ENCODE measurements around the gene NFIB.

DNA sequence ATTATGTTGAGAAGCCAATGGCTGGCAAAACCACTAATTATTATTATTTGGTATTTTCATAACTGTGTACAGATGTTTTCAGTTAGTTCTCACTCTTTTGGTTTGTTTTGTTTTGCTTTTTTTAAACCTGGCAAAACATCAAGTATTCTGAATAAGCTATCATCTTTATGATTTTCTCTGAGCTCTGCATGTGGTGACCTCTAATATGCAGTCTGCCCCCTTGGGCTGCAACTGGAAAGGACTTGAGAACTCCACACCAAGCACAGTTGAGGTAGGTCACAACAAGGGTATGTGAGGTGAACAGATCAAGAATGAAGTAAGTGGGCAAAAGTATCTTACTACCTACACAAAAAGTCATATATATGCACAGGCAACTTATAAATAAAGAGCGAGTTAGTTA lies 202.2 kb downstream of the NFIB start:
- no peak for TF ChIP-seq GABPA (IDR thresholded peaks at IDR 0.05; ENCODE audit: low read depth)
- TF ChIP-seq, protein P1, sequence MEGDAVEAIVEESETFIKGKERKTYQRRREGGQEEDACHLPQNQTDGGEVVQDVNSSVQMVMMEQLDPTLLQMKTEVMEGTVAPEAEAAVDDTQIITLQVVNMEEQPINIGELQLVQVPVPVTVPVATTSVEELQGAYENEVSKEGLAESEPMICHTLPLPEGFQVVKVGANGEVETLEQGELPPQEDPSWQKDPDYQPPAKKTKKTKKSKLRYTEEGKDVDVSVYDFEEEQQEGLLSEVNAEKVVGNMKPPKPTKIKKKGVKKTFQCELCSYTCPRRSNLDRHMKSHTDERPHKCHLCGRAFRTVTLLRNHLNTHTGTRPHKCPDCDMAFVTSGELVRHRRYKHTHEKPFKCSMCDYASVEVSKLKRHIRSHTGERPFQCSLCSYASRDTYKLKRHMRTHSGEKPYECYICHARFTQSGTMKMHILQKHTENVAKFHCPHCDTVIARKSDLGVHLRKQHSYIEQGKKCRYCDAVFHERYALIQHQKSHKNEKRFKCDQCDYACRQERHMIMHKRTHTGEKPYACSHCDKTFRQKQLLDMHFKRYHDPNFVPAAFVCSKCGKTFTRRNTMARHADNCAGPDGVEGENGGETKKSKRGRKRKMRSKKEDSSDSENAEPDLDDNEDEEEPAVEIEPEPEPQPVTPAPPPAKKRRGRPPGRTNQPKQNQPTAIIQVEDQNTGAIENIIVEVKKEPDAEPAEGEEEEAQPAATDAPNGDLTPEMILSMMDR (IDR thresholded peaks at IDR 0.05), result peak; percentile 25; the same call in 1 of the 2 replicates
- no peak for TF ChIP-seq YY1 (IDR thresholded peaks at IDR 0.05; ENCODE audit: low read depth)
- TF ChIP-seq, protein P2, sequence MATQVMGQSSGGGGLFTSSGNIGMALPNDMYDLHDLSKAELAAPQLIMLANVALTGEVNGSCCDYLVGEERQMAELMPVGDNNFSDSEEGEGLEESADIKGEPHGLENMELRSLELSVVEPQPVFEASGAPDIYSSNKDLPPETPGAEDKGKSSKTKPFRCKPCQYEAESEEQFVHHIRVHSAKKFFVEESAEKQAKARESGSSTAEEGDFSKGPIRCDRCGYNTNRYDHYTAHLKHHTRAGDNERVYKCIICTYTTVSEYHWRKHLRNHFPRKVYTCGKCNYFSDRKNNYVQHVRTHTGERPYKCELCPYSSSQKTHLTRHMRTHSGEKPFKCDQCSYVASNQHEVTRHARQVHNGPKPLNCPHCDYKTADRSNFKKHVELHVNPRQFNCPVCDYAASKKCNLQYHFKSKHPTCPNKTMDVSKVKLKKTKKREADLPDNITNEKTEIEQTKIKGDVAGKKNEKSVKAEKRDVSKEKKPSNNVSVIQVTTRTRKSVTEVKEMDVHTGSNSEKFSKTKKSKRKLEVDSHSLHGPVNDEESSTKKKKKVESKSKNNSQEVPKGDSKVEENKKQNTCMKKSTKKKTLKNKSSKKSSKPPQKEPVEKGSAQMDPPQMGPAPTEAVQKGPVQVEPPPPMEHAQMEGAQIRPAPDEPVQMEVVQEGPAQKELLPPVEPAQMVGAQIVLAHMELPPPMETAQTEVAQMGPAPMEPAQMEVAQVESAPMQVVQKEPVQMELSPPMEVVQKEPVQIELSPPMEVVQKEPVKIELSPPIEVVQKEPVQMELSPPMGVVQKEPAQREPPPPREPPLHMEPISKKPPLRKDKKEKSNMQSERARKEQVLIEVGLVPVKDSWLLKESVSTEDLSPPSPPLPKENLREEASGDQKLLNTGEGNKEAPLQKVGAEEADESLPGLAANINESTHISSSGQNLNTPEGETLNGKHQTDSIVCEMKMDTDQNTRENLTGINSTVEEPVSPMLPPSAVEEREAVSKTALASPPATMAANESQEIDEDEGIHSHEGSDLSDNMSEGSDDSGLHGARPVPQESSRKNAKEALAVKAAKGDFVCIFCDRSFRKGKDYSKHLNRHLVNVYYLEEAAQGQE (IDR thresholded peaks at IDR 0.05; ENCODE audit: low read depth, low read length), result no peak
- TF ChIP-seq RAD21 (IDR thresholded peaks at IDR 0.05; ENCODE audit: low read length), result no peak
- TF ChIP-seq CHD2 (IDR thresholded peaks at IDR 0.05; ENCODE audit: low read length, partially characterized antibody), result no peak
- no peak for TF ChIP-seq SIN3A (IDR thresholded peaks at IDR 0.05; ENCODE audit: borderline replicate concordance, low read depth, low read length)

Data from SK-N-SH (cell line).